Measurements from ENCODE around the gene ARID4B. TPM values are rescaled to one million over a fixed set of nuclear protein-coding genes. Genes with fewer than 3 reads are reported as not detected.

ARID4B gene
- total RNA-seq, 1 experiment from 2014 or later, result 28.3 TPM

DNA sequence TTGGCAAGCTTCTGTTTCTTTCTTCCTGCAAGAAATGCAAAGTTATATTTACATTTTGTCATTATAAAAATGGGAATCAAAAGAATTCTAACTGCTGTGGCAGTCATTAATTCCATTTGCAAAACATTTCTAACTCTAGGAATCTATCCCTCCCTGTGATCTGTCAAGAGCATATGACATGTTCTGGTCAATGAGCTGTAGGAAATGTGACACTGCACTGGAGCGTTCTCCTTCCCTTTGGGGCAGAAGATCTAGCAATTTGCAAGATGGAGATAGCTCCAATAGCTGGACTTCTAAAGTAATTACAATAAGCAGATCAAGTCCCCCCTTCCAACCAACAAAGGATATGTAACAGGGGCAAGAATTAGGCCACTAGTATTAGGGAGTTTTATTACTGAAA lies 205.6 kb downstream of the ARID4B start:
- Histone ChIP-seq H3K4me3 (replicated peaks in 1 of 2; ENCODE audit: low read depth in 1 of 2, low read length in 2 of 2) (no peak overlapping the region), H3K27me3 (ENCODE audit: insufficient read depth, low read length) (no peaks in the 10 kb centered on the region), H3K9ac (ENCODE audit: low read length) (no peak overlapping the region), H3K36me3 (ENCODE audit: control insufficient read depth in 1 of 2, insufficient read depth in 2 of 2, low read length in 2 of 2) (peaks cover 36 to 71% of the 10 kb centered on the region in 2 experiments), H3K9me2 (ENCODE audit: insufficient read depth) (no peaks in the 10 kb centered on the region), H3K4me1 (ENCODE audit: control insufficient read depth in 1 of 2, insufficient read depth in 2 of 2, low read length in 2 of 2) (peaks cover 6 to 9% of the 10 kb centered on the region in 2 experiments; a peak in 3 of 4 replicates), H3K9me3 (ENCODE audit: control insufficient read depth in 1 of 2, insufficient read depth in 1 of 2, low read depth in 1 of 2, low read length in 2 of 2) (no peaks in the 10 kb centered on the region), H2AFZ (ENCODE audit: low read depth, low read length, poor library complexity, severe bottlenecking) (no peak overlapping the region), H4K20me1 (ENCODE audit: insufficient read depth) (peaks cover 57% of the 10 kb centered on the region; the same call in 1 of the 2 replicates), H3K27ac (ENCODE audit: low read depth, low read length) (no peak overlapping the region), H3K79me2 (ENCODE audit: insufficient read depth, low read length) (peaks cover 100% of the 10 kb centered on the region), H3K4me2 (ENCODE audit: low read length) (no peak overlapping the region)
- POLR2A ChIA-PET, result no interaction called here
- RAD21 ChIA-PET (ENCODE audit: low non-redundant PET in 1 of 2, low total read pairs in 2 of 2, uncharacterized antibody in 2 of 2, unreplicated experiment in 2 of 2), result no interaction called here
- intact Hi-C loops (cut with micrococcal nuclease), result no loop called here
- ATAC-seq (no peak), DNase-seq (ENCODE audit: low read depth, low spot score) (no peak)
- CTCF ChIA-PET, result no interaction called here
- BruUV-seq (replicated peaks), result no TSS peak
- TF ChIP-seq EZH2phosphoT487 (IDR thresholded peaks at IDR 0.05; ENCODE audit: borderline replicate concordance) (no peak), CBX3 (IDR thresholded peaks at IDR 0.05; ENCODE audit: low read depth) (no peak), SIN3A (IDR thresholded peaks at IDR 0.05; ENCODE audit: low read depth) (no peak)

Small RNA genes lying within 50 kb of the gene (microRNA-seq; reads per million reads assigned to microRNA genes)
- 1.6 reads per million for gene MIR4753 (ENCODE audit: borderline number of aligned reads)

Other genes starting within 250 kb of the ARID4B start
- 184 TPM for gene TOMM20, start 199.3 kb downstream of the ARID4B start, total RNA-seq (2021; ENCODE audit: unreplicated experiment)
- gene RBM34, start 166.9 kb downstream of the ARID4B start, total RNA-seq (2021; ENCODE audit: unreplicated experiment), result 82.0 TPM
- gene GGPS1, start 391 bp upstream of the ARID4B start, total RNA-seq (2021; ENCODE audit: unreplicated experiment), result 30.6 TPM
- 20.8 TPM for gene TBCE, start 39.2 kb upstream of the ARID4B start, total RNA-seq (2021; ENCODE audit: unreplicated experiment)
- gene B3GALNT2, start 176.3 kb upstream of the ARID4B start, total RNA-seq (2021; ENCODE audit: unreplicated experiment), result 36.8 TPM